H1 (cell line): ENCODE data around the gene PTH2R.

Experiments
- BRCA1 ChIP-seq: IDR thresholded peaks from 2 replicates; pipeline ENCODE4 v1.6.1; 2012; ENCODE audit warnings: low read depth, low read length, improper control_type of control experiment
- CHD1 ChIP-seq: IDR thresholded peaks from 2 replicates; pipeline ENCODE4 v1.6.1; 2012; ENCODE audit warnings: low read depth, low read length, improper control_type of control experiment
- CTCF ChIP-seq, 3 experiments: IDR thresholded peaks; 1 replicate in 2 of 3; 2 replicates in 1 of 3; pipeline versions ENCODE4 v1.5.1 to v1.6.1; 2011; ENCODE audit warnings: low read length in 3 of 3, mild to moderate bottlenecking in 3 of 3, inconsistent platforms in 2 of 3, low read depth in 1 of 3, moderate library complexity in 1 of 3; ENCODE audit not compliant: insufficient read depth in 1 of 3; ENCODE audit errors: control extremely low read depth in 1 of 3
- EP300 ChIP-seq, 2 experiments: IDR thresholded peaks; 1 replicate in 1 of 2; 2 replicates in 1 of 2; pipeline ENCODE4 v1.6.1; 2011 to 2012; ENCODE audit warnings: low read depth in 2 of 2, low read length in 2 of 2, mild to moderate bottlenecking in 2 of 2, borderline replicate concordance in 1 of 2, inconsistent platforms in 1 of 2, moderate library complexity in 1 of 2
- JUND ChIP-seq: IDR thresholded peaks from 2 replicates; pipeline ENCODE4 v1.6.1; 2011; ENCODE audit warnings: mild to moderate bottlenecking, improper control_type of control experiment, low read length
- KDM1A ChIP-seq: fragments of 200-600, 300-600 bp; sonication (generic); IDR thresholded peaks from 2 replicates; pipeline ENCODE4 v1.7.1; 2016; ENCODE audit warnings: mild to moderate bottlenecking, low read length, borderline replicate concordance
- KDM5A ChIP-seq: fragments of 200-600 bp; IDR thresholded peaks from 2 replicates; pipeline ENCODE4 v1.7.1; 2012; ENCODE audit warnings: mild to moderate bottlenecking, low read length, inconsistent platforms, mixed read lengths
- MAX ChIP-seq: IDR thresholded peaks from 2 replicates; pipeline ENCODE4 v1.6.1; 2012; ENCODE audit warnings: inconsistent platforms
- RAD21 ChIP-seq, 2 experiments: IDR thresholded peaks in 1 of 2; conservative IDR thresholded peaks in 1 of 2; 2 replicates each; pipeline ENCODE4 v1.6.1; 2011; ENCODE audit warnings: low read depth in 2 of 2, low read length in 2 of 2, improper control_type of control experiment in 1 of 2, inconsistent platforms in 1 of 2, mild to moderate bottlenecking in 1 of 2, moderate library complexity in 1 of 2
- RXRA ChIP-seq: IDR thresholded peaks from 2 replicates; pipeline ENCODE4 v1.6.1; 2011; ENCODE audit warnings: low read depth, mild to moderate bottlenecking, low read length, moderate library complexity; ENCODE audit not compliant: insufficient read depth
- TEAD4 ChIP-seq: IDR thresholded peaks from 2 replicates; pipeline ENCODE4 v1.6.1; 2012; ENCODE audit warnings: low read depth, low read length, inconsistent platforms, mixed read lengths
- TF ChIP-seq, protein P1 (sequence below): IDR thresholded peaks from 2 replicates; pipeline ENCODE4 v1.6.1; 2012; ENCODE audit warnings: low read length, inconsistent platforms

- TF ChIP-seq TEAD4: no peak
- TF ChIP-seq CTCF (IDR thresholded peaks at IDR 0.05; ENCODE audit: control extremely low read depth in 1 of 3, insufficient read depth in 1 of 3, low read depth in 1 of 3, low read length in 3 of 3): peak in 2 of 3 experiments; percentile 55 to 60; a peak in 3 of 4 replicates
- no peak for TF ChIP-seq JUND
- no peak for TF ChIP-seq CHD1
- TF ChIP-seq, protein P1, sequence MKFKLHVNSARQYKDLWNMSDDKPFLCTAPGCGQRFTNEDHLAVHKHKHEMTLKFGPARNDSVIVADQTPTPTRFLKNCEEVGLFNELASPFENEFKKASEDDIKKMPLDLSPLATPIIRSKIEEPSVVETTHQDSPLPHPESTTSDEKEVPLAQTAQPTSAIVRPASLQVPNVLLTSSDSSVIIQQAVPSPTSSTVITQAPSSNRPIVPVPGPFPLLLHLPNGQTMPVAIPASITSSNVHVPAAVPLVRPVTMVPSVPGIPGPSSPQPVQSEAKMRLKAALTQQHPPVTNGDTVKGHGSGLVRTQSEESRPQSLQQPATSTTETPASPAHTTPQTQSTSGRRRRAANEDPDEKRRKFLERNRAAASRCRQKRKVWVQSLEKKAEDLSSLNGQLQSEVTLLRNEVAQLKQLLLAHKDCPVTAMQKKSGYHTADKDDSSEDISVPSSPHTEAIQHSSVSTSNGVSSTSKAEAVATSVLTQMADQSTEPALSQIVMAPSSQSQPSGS: no peak
- TF ChIP-seq KDM5A: no peak
- no peak for TF ChIP-seq KDM1A
- no peak for TF ChIP-seq RXRA
- no peak for TF ChIP-seq MAX
- no peak for TF ChIP-seq EP300 (IDR thresholded peaks at IDR 0.05; ENCODE audit: borderline replicate concordance in 1 of 2, low read depth in 2 of 2, low read length in 2 of 2)
- no peak for TF ChIP-seq BRCA1
- peak; percentile 88 to 89 for TF ChIP-seq RAD21 (IDR thresholded peaks at IDR 0.05 in 1 of 2, conservative IDR thresholded peaks at IDR 0.05 in 1 of 2; ENCODE audit: low read depth in 2 of 2, low read length in 2 of 2)
Measured at GRCh38 chr2:208407667-208408066, 1.1 kb downstream of the PTH2R start.
